T-helper 2 cell treated with Interferon-gamma antibody and Interleukin-4, amounts not matched to agents 5 μg/mL and 100 μg/mL, for 36 hours (primary cell): ENCODE measurements around the gene SERP2.

Experiments
- DNase-seq: peaks from one replicate; pipeline ENCODE4 v3.0.0; 2021; ENCODE audit warnings: low spot score
- H3K27ac Mint-ChIP-seq: one replicate; pipeline ENCODE4 v1.8.0; 2021; ENCODE audit warnings: mild to moderate bottlenecking, mixed read lengths
- H3K27me3 Mint-ChIP-seq: one replicate; pipeline ENCODE4 v1.8.0; 2021; ENCODE audit warnings: low read depth, mixed read lengths
- H3K36me3 Mint-ChIP-seq: one replicate; pipeline ENCODE4 v1.8.0; 2021; ENCODE audit warnings: low read depth, mixed read lengths
- H3K4me1 Mint-ChIP-seq: one replicate; pipeline ENCODE4 v1.8.0; 2021; ENCODE audit warnings: low read depth, mixed read lengths
- H3K4me3 Mint-ChIP-seq: one replicate; pipeline ENCODE4 v1.8.0; 2022; ENCODE audit warnings: mild to moderate bottlenecking, moderate library complexity, mixed read lengths
- H3K9me3 Mint-ChIP-seq: one replicate; pipeline ENCODE4 v1.8.0; 2021; ENCODE audit warnings: mixed read lengths

The SERP2 gene

GRCh38 chr13:44347301-44347700, 26.3 kb upstream of the SERP2 start:
- no peaks in the 10 kb centered on the region for H3K9me3 Mint-ChIP-seq
- H3K27ac Mint-ChIP-seq = no peak overlapping the region
- no peak for DNase-seq
- H3K27me3 Mint-ChIP-seq = peaks cover 9% of the 10 kb centered on the region
- H3K36me3 Mint-ChIP-seq = no peaks in the 10 kb centered on the region
- H3K4me3 Mint-ChIP-seq = no peak overlapping the region
- H3K4me1 Mint-ChIP-seq = peaks cover 8% of the 10 kb centered on the region

- no peak for DNase-seq
- Mint-ChIP-seq H3K27ac (no peak overlapping the region), H3K27me3 (peaks cover 9% of the 10 kb centered on the region), H3K36me3 (no peaks in the 10 kb centered on the region), H3K4me3 (no peak overlapping the region), H3K9me3 (no peaks in the 10 kb centered on the region), H3K4me1 (peaks cover 13% of the 10 kb centered on the region)
These were observed 25.7 kb upstream of the SERP2 start for GRCh38 chr13:44347949-44348348.

- no peaks in the 10 kb centered on the region for H3K9me3 Mint-ChIP-seq
- no peak for DNase-seq
These were observed 22.7 kb upstream of the SERP2 start for GRCh38 chr13:44350775-44351504.

GRCh38 chr13:44351505-44351854, 22.1 kb upstream of the SERP2 start:
- no peak for DNase-seq
- no peaks in the 10 kb centered on the region for H3K9me3 Mint-ChIP-seq
- H3K27me3 Mint-ChIP-seq = peaks cover 9% of the 10 kb centered on the region
- peaks cover 13% of the 10 kb centered on the region for H3K4me1 Mint-ChIP-seq
- no peak overlapping the region for H3K27ac Mint-ChIP-seq
- no peaks in the 10 kb centered on the region for H3K36me3 Mint-ChIP-seq
- no peak overlapping the region for H3K4me3 Mint-ChIP-seq

More at GRCh38 chr13:44350775-44351504, 22.7 kb upstream of the SERP2 start:
- no peak overlapping the region for H3K27ac Mint-ChIP-seq
- no peak overlapping the region for H3K4me3 Mint-ChIP-seq
- peaks cover 12% of the 10 kb centered on the region for H3K27me3 Mint-ChIP-seq
- H3K36me3 Mint-ChIP-seq = no peaks in the 10 kb centered on the region
- peaks cover 13% of the 10 kb centered on the region for H3K4me1 Mint-ChIP-seq

- Mint-ChIP-seq H3K4me3 (no peak overlapping the region), H3K36me3 (no peaks in the 10 kb centered on the region), H3K4me1 (peaks cover 13% of the 10 kb centered on the region), H3K27ac (no peak overlapping the region), H3K9me3 (no peaks in the 10 kb centered on the region), H3K27me3 (peaks cover 9% of the 10 kb centered on the region)
- DNase-seq = no peak
These were observed 21.4 kb upstream of the SERP2 start for GRCh38 chr13:44352202-44352601.

GRCh38 chr13:44352671-44353070, 21.0 kb upstream of the SERP2 start:
- H3K9me3 Mint-ChIP-seq = no peaks in the 10 kb centered on the region
- no peaks in the 10 kb centered on the region for H3K36me3 Mint-ChIP-seq
- H3K27me3 Mint-ChIP-seq = peaks cover 9% of the 10 kb centered on the region
- H3K4me3 Mint-ChIP-seq = no peak overlapping the region
- no peak overlapping the region for H3K27ac Mint-ChIP-seq
- peaks cover 13% of the 10 kb centered on the region for H3K4me1 Mint-ChIP-seq
- no peak for DNase-seq

- Mint-ChIP-seq H3K36me3 (no peaks in the 10 kb centered on the region), H3K27ac (no peak overlapping the region), H3K27me3 (peaks cover 9% of the 10 kb centered on the region), H3K4me1 (peaks cover 13% of the 10 kb centered on the region), H3K4me3 (no peak overlapping the region), H3K9me3 (no peaks in the 10 kb centered on the region)
- DNase-seq = no peak
These were observed 19.3 kb upstream of the SERP2 start for GRCh38 chr13:44354331-44354730.

- Mint-ChIP-seq H3K4me3 (no peak overlapping the region), H3K36me3 (no peaks in the 10 kb centered on the region), H3K27ac (no peak overlapping the region), H3K4me1 (peaks cover 13% of the 10 kb centered on the region), H3K9me3 (no peaks in the 10 kb centered on the region), H3K27me3 (peaks cover 9% of the 10 kb centered on the region)
- DNase-seq = no peak
These were observed 18.7 kb upstream of the SERP2 start for GRCh38 chr13:44354884-44355283.

GRCh38 chr13:44355621-44356020, 18.0 kb upstream of the SERP2 start:
- Mint-ChIP-seq H3K4me1 (peaks cover 13% of the 10 kb centered on the region), H3K9me3 (no peaks in the 10 kb centered on the region), H3K36me3 (no peaks in the 10 kb centered on the region), H3K27ac (no peak overlapping the region), H3K27me3 (peaks cover 9% of the 10 kb centered on the region), H3K4me3 (no peak overlapping the region)
- DNase-seq = no peak

- no peaks in the 10 kb centered on the region for H3K4me1 Mint-ChIP-seq
- DNase-seq = no peak
- no peaks in the 10 kb centered on the region for H3K36me3 Mint-ChIP-seq
- no peak overlapping the region for H3K27ac Mint-ChIP-seq
- no peak overlapping the region for H3K4me3 Mint-ChIP-seq
- peaks cover 7% of the 10 kb centered on the region for H3K27me3 Mint-ChIP-seq
- H3K9me3 Mint-ChIP-seq = no peaks in the 10 kb centered on the region
These were observed 13.6 kb upstream of the SERP2 start for GRCh38 chr13:44359983-44360375.

GRCh38 chr13:44362394-44363040, 11.1 kb upstream of the SERP2 start:
- H3K36me3 Mint-ChIP-seq = no peaks in the 10 kb centered on the region
- DNase-seq = no peak
- H3K27me3 Mint-ChIP-seq = peaks cover 2% of the 10 kb centered on the region
- H3K4me3 Mint-ChIP-seq = no peak overlapping the region
- H3K4me1 Mint-ChIP-seq = no peaks in the 10 kb centered on the region
- H3K27ac Mint-ChIP-seq = no peak overlapping the region
- no peaks in the 10 kb centered on the region for H3K9me3 Mint-ChIP-seq

- no peak for DNase-seq
- H3K4me3 Mint-ChIP-seq = no peak overlapping the region
- no peaks in the 10 kb centered on the region for H3K36me3 Mint-ChIP-seq
- H3K4me1 Mint-ChIP-seq = no peaks in the 10 kb centered on the region
- no peaks in the 10 kb centered on the region for H3K9me3 Mint-ChIP-seq
- no peak overlapping the region for H3K27ac Mint-ChIP-seq
- H3K27me3 Mint-ChIP-seq = peaks cover 2% of the 10 kb centered on the region
These were observed 9.8 kb upstream of the SERP2 start for GRCh38 chr13:44363631-44364344.

GRCh38 chr13:44364345-44365000, 9.2 kb upstream of the SERP2 start:
- H3K27ac Mint-ChIP-seq = no peak overlapping the region
- DNase-seq = no peak
- H3K4me1 Mint-ChIP-seq = no peaks in the 10 kb centered on the region

GRCh38 chr13:44365008-44365407, 8.6 kb upstream of the SERP2 start:
- Mint-ChIP-seq H3K4me3 (no peak overlapping the region), H3K27me3 (peaks cover 6% of the 10 kb centered on the region), H3K9me3 (no peaks in the 10 kb centered on the region), H3K36me3 (no peaks in the 10 kb centered on the region), H3K4me1 (no peaks in the 10 kb centered on the region), H3K27ac (no peak overlapping the region)
- no peak for DNase-seq

More at GRCh38 chr13:44364345-44365000, 9.2 kb upstream of the SERP2 start:
- H3K9me3 Mint-ChIP-seq = no peaks in the 10 kb centered on the region
- no peaks in the 10 kb centered on the region for H3K36me3 Mint-ChIP-seq
- H3K27me3 Mint-ChIP-seq = peaks cover 6% of the 10 kb centered on the region
- H3K4me3 Mint-ChIP-seq = no peak overlapping the region
